Panc1 (cell line): ENCODE results near the gene ZC3H18. TPM values are rescaled to one million over a fixed set of nuclear protein-coding genes. Genes with fewer than 3 reads are reported as not detected.

Source experiments
- ATAC-seq: fragments of 200-7000 bp; cut with Tn5 transposase; 2 replicates; pipeline ENCODE4 v1.9.1; 2020; ENCODE audit warnings: mild to moderate bottlenecking, moderate library complexity
- BruUV-seq: library from RNA; stranded (reverse); fragments of 400-500 nt; replicated peaks from 2 replicates; lab custom pipeline; 2021; lab: Mats Ljungman, UMichigan
- CTCF ChIA-PET: fragments of 300-600 bp; sonication (Branson Sonifier 250); formaldehyde crosslinking; loops from one replicate; lab custom pipeline; 2022; ENCODE audit warnings: antibody characterized with exemption; lab: Charles Lee
- POLR2A ChIA-PET: fragments of 300-600 bp; sonication (Branson Sonifier 250); formaldehyde crosslinking; loops from one replicate; lab custom pipeline; 2022; ENCODE audit warnings: antibody characterized with exemption; lab: Charles Lee
- DNase-seq: peaks from one replicate; pipeline ENCODE4 v3.0.0-alpha.2; 2010; ENCODE audit warnings: low read depth, low spot score
- H3K27ac ChIP-seq: 2 replicates; pipeline ENCODE4 v1.5.1; 2011; ENCODE audit warnings: mild to moderate bottlenecking, low read length, inconsistent platforms
- H3K27me3 ChIP-seq: fragments of 200-500 bp; sonication (Bioruptor generic); 2 replicates; pipeline ENCODE4 v1.6.0; 2014; ENCODE audit warnings: low read length, inconsistent platforms; ENCODE audit not compliant: control insufficient read depth, insufficient read depth
- H3K36me3 ChIP-seq: fragments of 200-500 bp; sonication (Bioruptor generic); 2 replicates; pipeline ENCODE4 v1.5.1; 2014; ENCODE audit warnings: inconsistent platforms, mild to moderate bottlenecking, low read length, moderate library complexity; ENCODE audit not compliant: control insufficient read depth, insufficient read depth
- H3K4me1 ChIP-seq: 2 replicates; pipeline ENCODE4 v1.5.1; 2011; ENCODE audit warnings: inconsistent platforms, mild to moderate bottlenecking, low read length, moderate library complexity; ENCODE audit not compliant: control insufficient read depth, insufficient read depth
- H3K4me3 ChIP-seq, 2 experiments: 2 replicates each; pipeline ENCODE4 v1.5.1; 2011 to 2012; ENCODE audit warnings: low read depth in 2 of 2, low read length in 2 of 2, mild to moderate bottlenecking in 2 of 2, inconsistent platforms in 1 of 2, moderate library complexity in 1 of 2
- H3K9me3 ChIP-seq: fragments of 200-500 bp; sonication (Bioruptor generic); 2 replicates; pipeline ENCODE4 v1.5.1; 2014; ENCODE audit warnings: low read depth, mild to moderate bottlenecking, inconsistent platforms, low read length, moderate library complexity; ENCODE audit not compliant: control insufficient read depth, insufficient read depth
- CTCF ChIP-seq: fragments of 450-650 bp; IDR thresholded peaks from 2 replicates; pipeline ENCODE4 v1.5.1; 2017; ENCODE audit warnings: mild to moderate bottlenecking
- POLR2AphosphoS5 ChIP-seq: IDR thresholded peaks from 2 replicates; pipeline ENCODE4 v1.6.1; 2012; ENCODE audit warnings: mild to moderate bottlenecking, low read depth, low read length, moderate library complexity
- REST ChIP-seq, 2 experiments: IDR thresholded peaks; 2 replicates each; pipeline ENCODE4 v1.6.1; 2011 to 2012; ENCODE audit warnings: low read depth in 2 of 2, control low read depth in 1 of 2, low read length in 1 of 2, mild to moderate bottlenecking in 1 of 2, moderate library complexity in 1 of 2; ENCODE audit not compliant: insufficient read depth in 1 of 2
- SIN3A ChIP-seq: IDR thresholded peaks from 2 replicates; pipeline ENCODE4 v1.6.1; 2012; ENCODE audit warnings: low read depth, mild to moderate bottlenecking, low read length, moderate library complexity, borderline replicate concordance; ENCODE audit not compliant: insufficient read depth
- TCF7L2 ChIP-seq: IDR thresholded peaks from 2 replicates; pipeline ENCODE4 v1.6.1; 2011; ENCODE audit warnings: mild to moderate bottlenecking, low read depth, low read length, inconsistent platforms
- in situ Hi-C: cut with HindIII; loops from 2 replicates; pipeline ENCODE4 v1.10.0; 2016; ENCODE audit warnings: low sequenced_read_pairs, low pct_unique_long_range_greater_than_20kb
- intact Hi-C: fragments of 100-400 bp; cut with micrococcal nuclease; formaldehyde crosslinking; loops from one replicate; pipeline ENCODE4 v1.10.0; 2022; ENCODE audit not compliant: unreplicated experiment
- total RNA-seq: library from RNA; stranded (reverse); gene quantifications from one replicate; pipeline ENCODE4 v1.2.1, GENCODE V29; 2021; ENCODE audit not compliant: unreplicated experiment

ZC3H18 gene
- total RNA-seq, 1 experiment from 2014 or later, result 45.9 TPM

GRCh38 chr16:88541831-88542616, 28.2 kb upstream of the ZC3H18 start:
- in situ Hi-C loops, result no loop called here
- TF ChIP-seq CTCF (no peak), REST (IDR thresholded peaks at IDR 0.05; ENCODE audit: insufficient read depth in 1 of 2, low read depth in 2 of 2, low read length in 1 of 2) (no peak), TCF7L2 (no peak), POLR2AphosphoS5 (no peak), SIN3A (no peak)
- DNase-seq, result no peak
- H3K36me3 ChIP-seq, result no peaks in the 10 kb centered on the region
- no peak overlapping the region for H3K27ac ChIP-seq
- no peak for ATAC-seq
- H3K27me3 ChIP-seq, result no peaks in the 10 kb centered on the region; the same call in 1 of the 2 replicates
- POLR2A ChIA-PET, result no interaction called here
- H3K9me3 ChIP-seq, result peaks cover 5% of the 10 kb centered on the region; the same call in 1 of the 2 replicates
- no peaks in the 10 kb centered on the region for H3K4me1 ChIP-seq
- BruUV-seq, result no TSS peak
- CTCF ChIA-PET, result no interaction called here
- no peak overlapping the region for H3K4me3 ChIP-seq
- intact Hi-C loops, result no loop called here

GRCh38 chr16:88543230-88543813, 26.9 kb upstream of the ZC3H18 start:
- BruUV-seq, result no TSS peak
- H3K4me3 ChIP-seq, result no peak overlapping the region
- TF ChIP-seq TCF7L2, result no peak
- TF ChIP-seq POLR2AphosphoS5, result no peak
- TF ChIP-seq CTCF, result no peak
- no peak for TF ChIP-seq SIN3A
- no peak for TF ChIP-seq REST (IDR thresholded peaks at IDR 0.05; ENCODE audit: insufficient read depth in 1 of 2, low read depth in 2 of 2, low read length in 1 of 2)
- H3K27me3 ChIP-seq, result no peaks in the 10 kb centered on the region; the same call in 1 of the 2 replicates
- intact Hi-C loops, result no loop called here
- H3K4me1 ChIP-seq, result no peaks in the 10 kb centered on the region
- ChIA-PET CTCF (no interaction called here), POLR2A (no interaction called here)
- H3K27ac ChIP-seq, result no peak overlapping the region
- peaks cover 5% of the 10 kb centered on the region; the same call in 1 of the 2 replicates for H3K9me3 ChIP-seq
- no peak for DNase-seq
- no peaks in the 10 kb centered on the region for H3K36me3 ChIP-seq
- ATAC-seq, result no peak
- in situ Hi-C loops, result no loop called here
